VCaP (cell line): Measurements from ENCODE around the gene KCNQ1OT1.

Source experiments
- H3K27ac ChIP-seq: fragments of 450-650 bp; 2 replicates; pipeline ENCODE4 v1.5.1; 2017
- CTCF ChIP-seq: fragments of 450-650 bp; conservative IDR thresholded peaks from 2 replicates; pipeline ENCODE4 v1.5.1; 2017; ENCODE audit warnings: mild to moderate bottlenecking, moderate library complexity

The KCNQ1OT1 gene

GRCh38 chr11:2573240-2574042 is 126.4 kb downstream of the KCNQ1OT1 start:
- no peak for TF ChIP-seq CTCF
- H3K27ac ChIP-seq: no peak overlapping the region

GRCh38 chr11:2572491-2573239 is 127.1 kb downstream of the KCNQ1OT1 start:
- no peak for TF ChIP-seq CTCF
- H3K27ac ChIP-seq: no peak overlapping the region

- TF ChIP-seq CTCF: no peak
- H3K27ac ChIP-seq: no peak overlapping the region
Measured at GRCh38 chr11:2571598-2572281, 128.1 kb downstream of the KCNQ1OT1 start.

- H3K27ac ChIP-seq: no peak overlapping the region
- no peak for TF ChIP-seq CTCF
Measured at GRCh38 chr11:2570841-2571597, 128.8 kb downstream of the KCNQ1OT1 start.

GRCh38 chr11:2570211-2570811 is 129.5 kb downstream of the KCNQ1OT1 start:
- TF ChIP-seq CTCF: no peak
- H3K27ac ChIP-seq: no peak overlapping the region

GRCh38 chr11:2569731-2570210 is 130.0 kb downstream of the KCNQ1OT1 start:
- TF ChIP-seq CTCF: no peak
- H3K27ac ChIP-seq: no peak overlapping the region
